ENCODE results near the gene CFAP299.

CFAP299 gene

DNA sequence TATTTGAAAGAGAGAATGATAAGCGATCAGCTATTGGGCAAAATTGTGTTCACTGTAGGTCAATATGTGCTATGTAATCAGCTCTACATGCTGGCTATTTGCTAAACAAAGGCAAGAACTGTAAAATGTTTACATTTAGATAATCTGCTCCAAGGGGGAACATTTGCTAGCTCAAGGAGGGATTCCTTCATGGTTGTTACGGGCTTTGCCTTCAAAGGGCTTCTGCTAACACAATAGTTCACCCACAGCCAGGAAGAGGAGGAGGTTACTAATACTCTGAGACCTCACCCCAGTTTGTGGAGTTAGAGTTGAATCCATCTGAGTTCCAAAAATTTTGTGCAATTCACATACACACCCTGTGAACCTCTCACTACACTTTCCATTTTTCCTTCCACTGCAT lies 587.4 kb downstream of the CFAP299 start:
- no peak for DNase-seq (ENCODE audit: low read depth in 2 of 2)

DNA sequence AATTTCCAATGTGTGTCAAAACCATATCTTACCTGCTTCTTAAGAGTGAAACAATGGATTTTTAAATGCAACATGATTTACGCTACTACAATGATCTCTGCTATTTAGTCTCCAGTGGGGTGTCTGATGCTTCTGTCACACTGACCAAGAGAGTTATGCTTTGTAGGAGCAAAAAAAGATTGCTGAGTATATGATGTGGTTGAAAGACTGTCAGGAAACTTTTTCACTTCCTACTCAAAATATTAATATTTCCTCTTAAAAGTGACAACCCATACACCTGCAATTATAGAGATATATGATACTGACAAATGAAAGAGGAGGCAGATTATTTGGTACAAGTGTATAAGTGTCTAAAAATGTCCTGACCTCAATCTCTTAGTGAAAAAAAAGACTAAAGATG lies 589.8 kb downstream of the CFAP299 start:
- no peak for DNase-seq (ENCODE audit: low read depth in 2 of 2)

DNA sequence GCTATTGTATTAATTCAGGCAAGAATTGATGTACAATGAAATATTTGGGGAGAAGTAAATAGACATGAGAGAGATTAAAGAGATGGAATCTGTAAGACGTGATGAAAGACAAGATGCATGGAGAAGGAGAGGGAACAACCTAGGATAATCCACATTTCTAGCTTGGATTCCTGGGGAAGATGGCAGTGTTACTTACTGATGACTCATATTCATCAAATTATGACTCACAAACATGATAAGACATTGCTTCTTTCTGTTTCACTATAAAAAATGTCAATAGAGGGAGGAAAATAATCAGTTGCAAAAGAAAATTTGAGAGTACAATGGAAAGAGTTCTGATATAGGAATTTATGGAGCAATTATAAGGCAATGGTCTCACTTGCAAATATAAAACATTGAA lies 590.9 kb downstream of the CFAP299 start:
- DNase-seq (ENCODE audit: low read depth in 2 of 2) = no peak

DNA sequence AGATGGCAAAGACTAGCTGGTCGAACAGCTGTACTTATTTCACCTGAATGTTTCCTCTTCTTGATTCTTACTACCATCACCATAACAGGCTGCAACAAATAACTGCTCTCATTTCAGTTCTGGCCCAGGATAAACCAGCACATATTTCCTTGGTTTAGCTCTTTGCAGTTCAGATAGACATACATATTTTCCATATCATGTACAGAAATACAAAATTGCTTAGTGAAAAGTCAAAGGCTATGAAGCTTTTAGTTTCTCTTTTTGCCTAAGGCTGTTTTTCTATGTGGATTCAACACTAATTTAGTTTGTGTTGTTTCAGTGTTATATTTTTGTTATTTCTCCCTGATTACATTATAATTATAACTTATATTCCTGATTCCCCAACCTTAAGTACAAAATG lies 591.4 kb downstream of the CFAP299 start:
- no peak for DNase-seq (ENCODE audit: low read depth in 2 of 2)

DNA sequence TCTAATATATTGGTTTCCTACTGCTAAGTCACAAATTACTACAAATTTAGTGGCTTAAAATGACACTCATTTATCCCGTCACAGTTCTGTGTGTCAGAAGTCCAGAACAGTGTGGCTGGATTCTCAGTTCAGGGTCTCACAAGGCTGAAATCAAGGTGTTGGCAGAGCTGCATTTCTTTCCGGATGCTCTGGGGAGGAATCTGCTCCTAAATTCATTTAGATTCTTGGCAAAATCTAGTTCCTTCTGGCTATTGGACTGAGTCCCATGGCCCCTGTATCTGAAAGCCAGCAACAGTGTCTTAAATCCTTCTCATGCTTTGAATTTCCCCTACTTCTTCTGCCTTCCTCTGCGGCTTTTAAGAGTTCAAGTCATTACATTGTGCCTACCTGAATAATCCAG lies 591.9 kb downstream of the CFAP299 start:
- no peak for DNase-seq (ENCODE audit: low read depth in 2 of 2)

DNA sequence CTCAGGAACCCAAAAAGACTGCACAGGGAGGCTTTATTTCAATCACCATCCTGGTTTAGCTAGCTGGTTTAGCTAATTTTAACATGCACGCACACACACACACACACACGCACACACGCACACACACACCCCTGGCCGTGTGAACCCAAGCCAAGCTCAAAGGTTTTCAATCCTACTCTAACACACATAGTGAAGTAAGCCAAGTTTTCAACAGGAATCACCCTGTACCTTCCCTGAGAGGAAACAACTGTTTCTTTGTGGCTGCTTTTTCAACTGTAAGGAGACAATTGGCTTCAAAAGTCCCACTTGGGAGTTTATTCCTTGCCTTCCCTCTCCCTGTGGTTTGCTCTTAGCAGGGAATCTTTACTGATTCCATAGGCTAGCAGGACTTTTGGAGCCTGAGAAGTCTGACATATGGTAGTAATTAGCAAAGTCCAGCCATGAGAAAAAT lies 596.1 kb downstream of the CFAP299 start:
- no peak for DNase-seq (ENCODE audit: low read depth in 2 of 2)

DNA sequence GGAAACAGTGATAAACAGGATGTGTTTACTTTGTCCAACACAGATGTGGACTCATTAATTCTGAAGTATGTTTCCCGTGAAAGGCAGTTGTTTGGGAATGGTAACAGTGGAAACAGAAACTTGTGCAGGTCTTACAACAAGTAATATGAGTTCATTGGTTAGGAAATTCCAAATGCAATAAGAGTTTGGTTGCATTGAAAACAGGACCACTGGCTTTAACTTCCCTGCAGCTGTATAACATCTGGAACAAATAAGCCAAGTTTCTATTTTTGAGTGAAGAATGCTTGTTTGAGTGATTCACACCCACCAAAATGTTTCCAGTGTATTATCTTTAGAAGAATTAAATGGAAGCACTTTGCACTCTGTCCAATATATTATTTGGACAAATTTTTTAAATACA lies 612.6 kb downstream of the CFAP299 start:
- no peak for DNase-seq (ENCODE audit: low read depth in 2 of 2)

DNA sequence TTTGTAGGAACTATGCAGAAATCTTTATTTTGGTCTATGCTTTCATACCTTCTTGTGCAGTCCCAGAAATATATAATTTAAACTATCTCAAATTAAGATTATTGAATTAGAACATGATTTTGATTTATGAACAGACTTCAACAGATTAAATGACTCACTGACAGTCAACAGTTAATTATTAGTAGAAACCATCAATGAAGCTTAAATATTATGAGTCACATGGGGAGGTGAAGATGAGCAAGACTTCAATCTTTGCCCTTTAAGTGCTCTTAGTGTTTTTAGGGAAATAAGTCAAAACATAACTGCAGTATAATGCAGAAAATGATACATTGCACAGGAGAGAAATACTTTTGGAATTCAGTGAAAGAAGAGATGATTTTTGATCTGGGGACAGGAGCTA lies 613.5 kb downstream of the CFAP299 start:
- no peak for DNase-seq (ENCODE audit: low read depth in 2 of 2)

DNA sequence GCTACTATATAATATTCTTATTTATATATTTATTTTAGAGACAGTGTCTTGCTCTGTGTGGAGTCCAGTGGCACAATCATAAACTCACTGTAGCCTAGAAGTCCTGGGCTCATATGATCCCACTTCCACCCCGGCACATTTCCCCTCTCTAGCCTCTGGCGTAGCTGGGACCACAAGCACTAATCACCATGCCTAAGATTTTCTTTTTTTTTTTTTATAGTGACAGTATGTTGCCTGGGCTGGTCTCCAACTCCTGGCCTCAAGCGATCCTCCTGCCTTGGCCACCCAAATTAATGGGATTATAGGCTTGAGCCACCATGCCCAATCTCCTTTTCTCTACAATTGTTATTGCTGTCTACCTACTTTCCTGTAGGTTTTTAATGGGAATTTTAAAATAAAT lies 620.9 kb downstream of the CFAP299 start:
- no peak for DNase-seq (ENCODE audit: low read depth in 2 of 2)

DNA sequence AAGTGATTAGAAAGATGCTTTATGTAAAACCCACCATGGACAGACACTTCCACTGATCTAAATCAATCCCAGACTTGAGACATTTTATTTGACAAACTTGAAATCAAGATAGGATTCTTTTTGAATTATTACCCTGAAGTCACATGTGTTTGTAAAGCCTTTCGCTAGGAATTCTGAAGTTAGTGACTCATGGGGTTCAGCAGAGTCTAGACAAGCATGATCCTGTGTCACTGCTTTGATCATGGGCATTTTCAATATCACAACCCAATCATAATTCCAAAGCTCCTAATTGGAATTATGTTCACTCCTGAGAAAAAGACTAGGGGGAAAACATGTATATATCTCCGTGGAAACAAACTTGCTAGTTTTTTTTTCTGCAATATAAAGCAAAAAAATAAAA lies 627.5 kb downstream of the CFAP299 start:
- DNase-seq (ENCODE audit: low read depth in 2 of 2) = no peak

DNA sequence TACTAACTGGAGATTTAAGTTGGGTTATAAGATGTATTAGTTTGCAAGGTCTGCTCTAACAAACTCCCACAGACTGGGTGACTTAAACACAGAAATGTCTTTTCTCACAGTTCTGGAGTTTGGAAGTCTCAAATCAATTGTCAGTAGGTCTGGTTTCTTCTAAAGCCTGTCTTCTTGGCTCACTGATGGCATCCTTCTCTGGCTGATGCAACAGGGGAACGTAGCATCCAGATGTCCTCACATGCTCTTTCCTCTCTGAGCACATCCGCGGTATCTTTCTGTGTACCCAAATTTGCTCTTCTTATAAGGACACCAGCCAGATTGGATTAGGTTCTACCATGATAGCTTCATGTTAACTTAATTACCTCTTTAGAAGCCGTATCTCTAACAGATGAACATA lies 631.8 kb downstream of the CFAP299 start:
- no peak for DNase-seq (ENCODE audit: low read depth in 2 of 2)

DNA sequence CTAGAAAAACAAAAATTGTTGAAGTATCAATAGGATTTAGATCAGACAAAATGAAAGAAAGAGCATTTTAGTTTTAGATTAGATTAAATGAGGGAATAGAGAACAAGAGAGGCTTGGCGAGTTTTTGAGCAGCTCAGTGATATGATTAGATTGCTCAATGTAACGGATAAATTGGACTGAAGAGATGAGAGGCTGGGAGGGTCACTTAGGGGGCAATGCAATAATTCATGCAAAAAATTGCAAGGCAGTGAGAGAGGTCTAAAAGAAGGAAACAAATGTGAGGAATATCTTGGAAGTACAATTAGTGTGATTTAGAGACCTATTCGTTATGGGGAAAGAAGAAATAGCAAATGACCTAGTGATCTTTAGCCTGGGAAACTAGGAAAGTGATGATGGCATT lies 644.7 kb downstream of the CFAP299 start:
- DNase-seq (ENCODE audit: low read depth in 2 of 2) = no peak

DNA sequence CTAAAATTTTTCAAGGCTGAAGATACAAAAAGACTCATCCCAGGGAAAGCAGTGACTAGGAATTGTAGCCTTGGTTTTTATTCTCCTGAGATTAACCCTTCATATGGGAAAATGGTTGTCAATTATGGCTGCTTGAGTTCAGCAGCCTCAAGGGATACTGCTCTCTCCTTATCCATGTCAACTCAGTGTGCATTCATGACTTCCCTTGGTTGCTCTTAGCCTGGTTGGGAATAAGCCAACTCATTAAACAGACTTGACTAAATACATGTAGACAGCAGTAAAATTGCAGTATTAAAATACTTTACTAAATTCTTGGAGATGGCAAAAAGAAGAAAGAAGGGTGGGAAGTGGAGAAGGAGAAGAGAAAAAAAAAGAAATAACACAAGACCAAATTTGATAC lies 650.5 kb downstream of the CFAP299 start:
- DNase-seq (ENCODE audit: low read depth in 2 of 2) = no peak

DNA sequence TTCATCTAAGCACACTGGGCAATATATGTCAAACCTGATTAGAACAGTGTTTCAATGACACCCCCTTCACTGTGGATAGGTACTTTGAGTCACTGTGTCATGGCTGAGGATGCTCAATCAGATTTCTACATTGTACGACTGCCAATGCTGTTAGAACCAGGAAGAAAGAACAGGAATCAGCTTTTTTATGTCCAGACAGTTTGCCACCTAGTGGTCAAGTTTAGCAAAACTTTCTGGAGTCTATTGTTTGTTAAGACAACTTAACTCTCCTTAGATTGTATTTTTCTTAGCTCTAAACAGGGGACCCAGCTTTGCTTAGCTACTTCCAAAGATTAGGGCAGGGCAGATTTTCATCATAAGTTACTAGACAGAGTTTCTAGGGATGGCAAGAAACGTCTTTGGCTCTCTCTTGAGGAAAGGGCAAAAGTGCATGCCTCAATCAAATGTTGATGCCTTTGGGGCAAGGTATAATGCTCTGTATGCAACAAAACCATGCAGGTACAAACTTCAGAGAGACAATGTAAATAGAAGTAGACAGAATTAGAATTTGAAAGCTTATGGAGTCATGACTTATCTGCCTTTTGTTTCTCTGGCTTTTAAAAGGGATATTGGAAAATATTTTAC lies 654.5 kb downstream of the CFAP299 start:
- DNase-seq (ENCODE audit: low read depth in 2 of 2) = peak in 1 of 2 donors; percentile 1

DNA sequence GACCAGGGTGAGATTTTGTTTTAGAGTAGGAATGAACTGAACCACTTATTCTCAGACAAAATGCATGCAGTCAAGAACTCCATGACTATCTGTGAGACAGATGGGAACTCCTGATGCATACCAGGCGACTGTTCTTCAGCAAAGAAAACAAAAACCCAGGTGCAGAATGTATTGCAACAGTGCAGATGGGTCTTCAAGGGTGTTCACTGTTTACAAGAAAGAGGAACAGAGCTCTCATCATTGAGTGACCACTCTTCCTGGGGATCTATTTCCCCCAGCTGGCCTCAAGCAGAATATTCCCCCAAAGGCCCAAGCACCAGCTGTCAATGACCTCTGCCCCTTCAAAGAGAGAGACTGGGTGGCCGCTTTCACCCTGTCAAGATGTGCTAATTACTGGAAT lies 655.3 kb downstream of the CFAP299 start:
- no peak for DNase-seq (ENCODE audit: low read depth in 2 of 2)

DNA sequence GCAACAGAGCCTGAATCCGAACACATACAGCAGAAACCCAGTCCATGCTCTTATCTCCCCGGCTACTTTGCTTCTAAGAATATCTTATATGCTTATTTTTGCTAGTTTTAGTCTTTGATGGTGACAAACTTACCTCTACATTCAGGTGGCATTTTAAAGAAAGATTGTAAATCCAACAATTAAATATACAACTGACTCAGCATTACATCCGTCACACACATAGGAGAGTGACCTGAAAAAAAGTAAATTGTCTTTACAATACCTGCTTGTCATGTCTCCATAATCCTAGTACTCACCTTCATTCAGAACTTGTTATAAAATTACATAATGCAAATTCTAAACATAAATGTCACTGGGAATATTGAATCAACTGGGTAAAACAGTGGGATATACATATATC lies 664.4 kb downstream of the CFAP299 start:
- no peak for DNase-seq (ENCODE audit: low read depth in 2 of 2)

DNA sequence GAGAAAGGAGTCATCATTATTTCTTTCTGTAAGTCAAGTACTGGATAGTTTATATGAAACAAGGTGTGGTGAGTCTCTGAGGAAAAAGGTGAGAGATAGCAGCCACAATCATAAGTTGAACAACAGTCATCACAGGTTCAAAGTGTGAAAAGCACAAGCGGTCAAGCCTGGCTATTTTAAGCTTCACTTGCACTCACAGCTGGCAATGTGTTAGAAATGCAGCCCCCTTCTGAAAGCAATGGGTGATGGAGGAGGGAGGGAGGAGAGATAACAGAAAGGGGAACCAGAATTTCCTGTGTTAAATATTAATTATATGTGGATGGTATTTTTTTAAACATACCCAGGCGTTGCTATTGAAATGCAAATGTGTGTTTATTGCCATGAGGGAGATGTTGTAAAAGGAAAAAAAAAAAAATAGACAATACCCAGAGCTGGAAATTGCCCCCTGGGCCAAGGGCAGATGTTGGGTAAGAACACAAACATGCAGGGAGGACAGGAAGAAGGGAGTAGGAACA lies 668.1 kb downstream of the CFAP299 start:
- DNase-seq (ENCODE audit: low read depth in 2 of 2) = no peak

DNA sequence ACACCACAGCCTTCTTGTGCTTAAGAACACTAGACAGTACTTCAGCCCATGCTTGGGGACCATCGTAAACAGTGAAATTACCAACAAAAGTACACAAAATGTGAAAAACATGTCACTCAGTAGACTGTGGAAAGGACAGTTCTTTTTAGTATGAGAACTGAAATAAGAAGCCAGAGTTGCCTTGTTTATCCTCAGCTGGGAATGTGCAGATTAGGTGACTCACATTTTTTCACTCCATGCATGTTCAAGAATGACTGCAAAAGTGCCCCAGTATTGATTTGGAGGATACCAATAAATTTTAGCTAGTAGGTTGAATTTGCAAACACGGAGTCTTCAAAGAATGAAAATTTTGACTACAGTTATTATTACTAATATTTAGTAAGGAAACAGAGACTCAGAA lies 671.9 kb downstream of the CFAP299 start:
- no peak for DNase-seq (ENCODE audit: low read depth in 2 of 2)

Data from stimulated activated CD4-positive, alpha-beta T cell treated with anti-CD3 and anti-CD28 coated beads, Interleukin-15, amount 100 ng/mL, for 48 hours (primary cell).